ENCODE results near the gene WDR82. TPM values are rescaled to one million over a fixed set of nuclear protein-coding genes. Genes with fewer than 3 reads are reported as not detected.

Gene WDR82
- 35.5 and 50.1 TPM in 2 replicates for total RNA-seq

DNA sequence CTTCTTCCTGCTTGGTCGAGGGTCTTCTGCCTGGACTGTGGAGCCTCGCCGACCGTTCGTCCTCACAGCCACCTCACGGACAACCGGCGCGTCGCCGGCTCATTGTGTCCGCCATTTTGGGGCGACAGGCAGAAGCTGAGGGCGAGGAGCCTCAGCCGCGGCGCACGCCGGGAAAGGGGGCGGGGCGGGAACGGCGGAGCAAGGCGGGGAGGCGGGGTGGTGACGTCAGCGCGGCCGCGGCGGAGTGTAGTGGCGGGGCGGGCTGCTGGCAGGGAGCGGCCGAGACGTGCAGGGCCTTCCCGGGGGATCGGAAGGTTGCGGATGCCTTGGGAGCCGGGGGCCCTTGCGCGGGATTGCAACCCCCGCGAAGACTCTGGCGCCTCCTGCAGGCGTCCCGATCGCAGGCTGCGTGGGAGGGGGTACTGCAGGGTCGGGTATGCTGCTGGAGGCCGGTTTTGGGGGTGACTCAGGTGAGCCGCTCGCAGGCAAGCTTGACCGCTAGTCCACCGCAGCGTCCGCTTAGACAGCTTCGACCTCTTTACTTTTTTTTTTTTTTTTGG, at the start of gene WDR82:
Gene WDR82 (minus strand): TSS at position 140 of the 560 bp plus-strand sequence. CDS start 288 bp downstream, outside the sequence.

GRCh38 chr3:52315977-52316764, 37.7 kb upstream of the WDR82 start, which contains the start of gene DNAH1:
Gene DNAH1, plus strand, starts transcription at chr3:52316319. Its CDS starts 6,124 bp downstream, at chr3:52322443.

DNA sequence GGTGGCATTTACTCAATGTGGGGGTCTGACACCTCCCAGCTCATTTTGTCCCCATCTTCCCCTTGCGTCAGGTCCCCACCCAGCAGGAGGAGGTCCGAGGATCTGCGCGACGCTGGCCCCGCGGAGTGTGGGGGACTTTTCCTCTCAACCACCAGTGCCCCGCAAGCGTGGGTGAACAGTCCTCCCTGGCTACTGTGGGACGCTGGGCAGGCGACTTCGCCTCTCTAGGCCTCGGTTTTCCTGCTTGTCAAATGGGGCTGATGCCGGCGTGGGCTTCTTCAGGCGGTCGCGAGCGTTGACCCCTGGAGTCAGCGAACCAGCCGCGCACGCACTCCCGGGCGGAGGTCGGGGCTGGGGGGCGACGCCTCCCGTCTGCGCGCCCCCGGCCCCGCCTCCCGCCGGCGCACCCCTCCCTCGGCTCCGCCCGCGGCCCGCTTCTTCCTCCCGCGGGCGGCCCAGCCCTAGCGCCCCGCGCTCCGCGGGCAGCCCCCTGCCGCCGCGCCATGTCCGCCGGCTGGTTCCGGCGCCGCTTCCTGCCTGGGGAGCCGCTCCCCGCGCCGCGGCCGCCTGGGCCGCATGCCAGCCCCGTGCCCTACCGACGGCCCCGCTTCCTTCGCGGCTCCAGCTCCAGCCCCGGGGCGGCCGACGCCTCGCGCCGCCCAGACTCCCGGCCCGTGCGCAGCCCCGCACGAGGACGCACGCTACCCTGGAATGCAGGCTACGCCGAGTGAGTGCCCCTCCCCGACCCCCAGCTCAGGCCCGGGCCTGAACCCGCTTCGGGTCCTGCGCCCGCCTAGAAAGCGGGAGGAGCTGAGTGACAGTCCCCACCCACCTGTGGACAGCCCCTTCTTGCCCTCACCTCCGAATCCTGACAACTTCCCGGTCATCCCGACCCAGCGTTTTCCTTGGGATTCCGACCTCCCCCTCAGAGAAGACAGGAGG, 32.9 kb downstream of the WDR82 start, which contains the start of gene PPM1M:
Gene PPM1M (plus strand): TSS at position 438 of the 942 bp plus-strand sequence. CDS start 66 bp downstream, at position 504.

GRCh38 chr3:52238761-52239701, 39.4 kb downstream of the WDR82 start, which contains the start of gene TWF2:
Gene TWF2, minus strand, starts transcription at chr3:52239158. Its CDS starts 142 bp downstream, at chr3:52239016.

DNA sequence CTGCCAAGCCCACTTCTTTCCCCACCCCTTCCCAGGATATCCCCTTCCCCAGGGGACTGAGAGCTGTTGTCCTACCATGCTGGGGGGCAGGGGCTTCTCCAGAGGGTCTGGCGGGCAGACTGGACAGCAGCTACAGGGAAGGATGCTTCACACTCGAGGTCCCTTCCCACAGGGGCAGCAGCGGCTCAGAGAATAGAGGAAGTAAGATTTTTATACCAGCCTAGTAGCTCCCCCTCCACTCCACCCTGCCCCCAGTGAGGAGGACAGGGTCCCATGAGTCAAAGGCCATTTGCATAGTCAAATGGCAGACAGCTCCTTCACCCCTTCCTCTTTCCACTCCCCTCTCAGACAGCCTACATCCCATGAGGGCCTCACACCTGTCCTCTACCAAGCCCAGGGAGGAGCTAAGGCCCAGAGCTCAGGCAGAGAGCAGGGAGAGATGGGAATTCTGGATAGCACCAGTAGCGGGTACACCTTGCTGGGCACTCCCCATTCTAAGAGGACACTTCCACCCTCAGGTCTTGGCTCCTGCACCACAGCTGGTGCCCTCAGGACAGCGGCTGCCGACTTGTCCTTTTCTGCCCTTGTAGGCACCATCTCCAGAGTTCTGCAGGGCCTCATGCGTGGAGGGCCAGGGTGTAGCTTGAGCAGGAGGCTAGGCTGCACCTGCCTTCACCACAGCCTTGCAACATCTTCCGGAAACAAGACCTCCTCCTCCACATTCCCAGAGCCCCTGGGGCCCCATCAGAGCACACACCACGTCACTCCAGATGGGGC, 52.8 kb downstream of the WDR82 start, which contains the start of gene TLR9:
Gene TLR9 (minus strand): TSS at position 194 of the 777 bp plus-strand sequence. CDS start 116 bp downstream, at position 78.

Other genes with a start within 250 kb of the WDR82 start
- 66.7 and 107 TPM in 2 replicates for gene DUSP7, start 222.1 kb downstream of the WDR82 start, total RNA-seq
- 10.4 and 10.6 TPM in 2 replicates for gene POC1A, start 124.2 kb downstream of the WDR82 start, total RNA-seq
- 33.1 and 49.4 TPM in 2 replicates for gene ALAS1, start 80.5 kb downstream of the WDR82 start, total RNA-seq
- 0.07 TPM in 1 of 2 replicates, not detected in the other for gene TLR9, start 53.0 kb downstream of the WDR82 start, total RNA-seq
- 84.2 and 93.4 TPM in 2 replicates for gene TWF2, start 39.5 kb downstream of the WDR82 start, total RNA-seq
- gene PPM1M, start 32.9 kb downstream of the WDR82 start, total RNA-seq = 0.65 and 0.99 TPM in 2 replicates
- gene GLYCTK, start 9.2 kb upstream of the WDR82 start, total RNA-seq = 5.4 and 7.2 TPM in 2 replicates
- 0.42 and 0.46 TPM in 2 replicates for gene DNAH1, start 37.7 kb upstream of the WDR82 start, total RNA-seq
- 56.1 and 77.5 TPM in 2 replicates for gene BAP1, start 131.4 kb upstream of the WDR82 start, total RNA-seq
- 4.1 and 5.5 TPM in 2 replicates for gene PHF7, start 132.0 kb upstream of the WDR82 start, total RNA-seq
- gene SEMA3G, start 166.5 kb upstream of the WDR82 start, total RNA-seq = 0.21 and 0.79 TPM in 2 replicates
- gene TNNC1, start 175.4 kb upstream of the WDR82 start, total RNA-seq = 0.23 and 0.85 TPM in 2 replicates
- 31.2 and 41.2 TPM in 2 replicates for gene NISCH, start 177.0 kb upstream of the WDR82 start, total RNA-seq
- gene STAB1, start 216.7 kb upstream of the WDR82 start, total RNA-seq = not detected in 2 replicates